ENCODE results near the gene VAMP5.

The VAMP5 gene

DNA sequence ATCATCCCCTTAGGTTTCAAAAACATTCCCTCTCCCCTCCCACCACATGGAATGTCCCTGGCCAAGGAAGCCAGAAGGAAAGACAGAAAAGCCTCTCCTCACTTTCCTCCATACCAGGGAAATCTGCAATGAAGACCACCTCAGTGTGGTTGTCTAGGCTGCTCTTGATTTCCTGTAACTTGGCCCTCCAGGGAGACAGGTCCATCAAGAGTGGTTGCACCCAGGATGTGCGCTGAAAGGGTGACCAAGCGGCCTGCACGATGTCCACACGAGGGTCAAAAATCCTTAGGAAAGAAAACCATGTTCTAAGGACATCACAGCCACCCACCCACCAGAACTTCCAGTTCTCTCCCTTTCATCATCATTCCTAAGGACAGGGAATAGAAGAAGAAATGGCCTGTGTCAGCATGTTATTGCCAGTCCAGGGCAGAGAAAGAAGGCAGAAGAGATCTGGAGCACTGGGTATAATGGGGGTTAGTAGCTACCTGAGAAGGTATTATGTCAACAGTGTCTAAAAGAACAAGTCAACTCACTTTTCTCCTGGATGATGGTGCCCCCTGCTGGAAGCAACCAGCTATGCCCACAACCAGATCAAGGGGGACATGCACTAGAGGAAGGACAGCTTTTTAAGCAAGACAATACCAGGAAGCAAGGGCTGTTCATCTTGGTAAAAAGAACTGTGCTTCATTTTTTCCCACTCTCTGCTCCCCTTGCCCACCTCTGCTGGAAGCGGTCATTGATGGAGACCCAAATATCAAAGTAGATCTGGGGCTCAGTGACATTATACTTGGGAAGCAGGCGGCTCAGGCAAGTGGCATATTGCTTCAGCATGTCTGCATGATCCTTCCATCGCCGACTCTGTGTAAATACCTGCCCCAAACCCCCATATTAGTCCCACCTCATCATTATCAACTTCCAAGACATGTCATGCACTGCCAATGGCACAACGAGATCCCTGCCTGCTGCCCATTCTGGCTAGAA lies 32.2 kb upstream of the VAMP5 start:
- H3K4me3 ChIP-seq (ENCODE audit: low read depth, low read length): no peak overlapping the region
- TF ChIP-seq, protein P1, sequence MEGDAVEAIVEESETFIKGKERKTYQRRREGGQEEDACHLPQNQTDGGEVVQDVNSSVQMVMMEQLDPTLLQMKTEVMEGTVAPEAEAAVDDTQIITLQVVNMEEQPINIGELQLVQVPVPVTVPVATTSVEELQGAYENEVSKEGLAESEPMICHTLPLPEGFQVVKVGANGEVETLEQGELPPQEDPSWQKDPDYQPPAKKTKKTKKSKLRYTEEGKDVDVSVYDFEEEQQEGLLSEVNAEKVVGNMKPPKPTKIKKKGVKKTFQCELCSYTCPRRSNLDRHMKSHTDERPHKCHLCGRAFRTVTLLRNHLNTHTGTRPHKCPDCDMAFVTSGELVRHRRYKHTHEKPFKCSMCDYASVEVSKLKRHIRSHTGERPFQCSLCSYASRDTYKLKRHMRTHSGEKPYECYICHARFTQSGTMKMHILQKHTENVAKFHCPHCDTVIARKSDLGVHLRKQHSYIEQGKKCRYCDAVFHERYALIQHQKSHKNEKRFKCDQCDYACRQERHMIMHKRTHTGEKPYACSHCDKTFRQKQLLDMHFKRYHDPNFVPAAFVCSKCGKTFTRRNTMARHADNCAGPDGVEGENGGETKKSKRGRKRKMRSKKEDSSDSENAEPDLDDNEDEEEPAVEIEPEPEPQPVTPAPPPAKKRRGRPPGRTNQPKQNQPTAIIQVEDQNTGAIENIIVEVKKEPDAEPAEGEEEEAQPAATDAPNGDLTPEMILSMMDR (IDR thresholded peaks at IDR 0.05; ENCODE audit: borderline replicate concordance, insufficient read depth, low read depth, low read length): peak; percentile 88

DNA sequence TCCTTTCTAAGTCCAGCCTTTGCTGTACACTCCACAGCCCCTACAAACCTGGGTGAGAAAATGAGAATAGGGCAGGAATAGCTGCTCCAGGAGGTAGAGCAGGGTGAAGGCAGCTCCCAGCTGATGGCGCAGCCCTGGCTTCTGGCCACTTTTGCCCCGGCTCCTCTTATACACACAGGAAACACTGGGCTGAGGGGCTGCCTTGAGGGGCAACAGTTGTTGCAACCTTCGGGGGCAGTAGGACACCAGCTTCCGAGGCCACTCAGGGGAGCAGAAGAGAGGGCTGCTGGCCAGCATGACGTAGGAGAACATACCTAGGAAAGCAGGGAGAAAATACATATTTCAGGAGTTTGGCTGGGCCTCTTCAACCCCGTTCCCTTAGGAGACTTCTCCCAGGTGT lies 31.0 kb upstream of the VAMP5 start:
- H3K4me3 ChIP-seq (ENCODE audit: low read depth, low read length): no peak overlapping the region
- TF ChIP-seq, protein P1 (IDR thresholded peaks at IDR 0.05; ENCODE audit: borderline replicate concordance, insufficient read depth, low read depth, low read length): no peak

DNA sequence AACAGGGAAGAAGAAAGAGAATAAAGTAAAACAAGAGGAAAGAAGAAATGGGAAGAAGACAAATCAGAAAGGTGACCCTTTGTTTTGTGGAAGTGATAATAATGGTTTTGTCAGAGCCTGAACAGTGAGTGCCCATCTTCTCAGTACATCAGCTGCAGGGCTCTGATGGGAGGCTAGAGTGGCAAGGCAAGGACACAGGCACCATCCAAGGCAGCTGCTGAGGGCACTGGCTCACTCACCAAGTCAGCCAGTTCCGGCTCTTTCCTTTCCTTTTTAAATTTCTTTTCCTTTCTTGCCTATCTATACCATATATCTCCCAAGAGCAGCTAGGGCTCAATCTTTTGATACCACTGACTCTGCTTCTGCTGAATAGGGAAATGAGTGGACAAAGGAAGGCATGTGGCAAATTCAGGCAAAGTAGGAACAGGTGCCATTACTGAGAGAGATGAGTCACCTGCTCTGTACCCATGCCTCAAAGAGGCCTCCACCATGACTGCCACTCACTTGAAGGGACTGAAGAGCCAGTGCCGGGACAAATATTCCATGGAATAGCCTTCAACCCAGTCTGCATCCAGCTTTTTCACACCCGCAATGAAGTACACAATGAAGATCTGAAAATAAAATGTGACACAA lies 29.1 kb upstream of the VAMP5 start:
- H3K4me3 ChIP-seq (ENCODE audit: low read depth, low read length): no peak overlapping the region
- TF ChIP-seq, protein P1 (IDR thresholded peaks at IDR 0.05; ENCODE audit: borderline replicate concordance, insufficient read depth, low read depth, low read length): no peak

DNA sequence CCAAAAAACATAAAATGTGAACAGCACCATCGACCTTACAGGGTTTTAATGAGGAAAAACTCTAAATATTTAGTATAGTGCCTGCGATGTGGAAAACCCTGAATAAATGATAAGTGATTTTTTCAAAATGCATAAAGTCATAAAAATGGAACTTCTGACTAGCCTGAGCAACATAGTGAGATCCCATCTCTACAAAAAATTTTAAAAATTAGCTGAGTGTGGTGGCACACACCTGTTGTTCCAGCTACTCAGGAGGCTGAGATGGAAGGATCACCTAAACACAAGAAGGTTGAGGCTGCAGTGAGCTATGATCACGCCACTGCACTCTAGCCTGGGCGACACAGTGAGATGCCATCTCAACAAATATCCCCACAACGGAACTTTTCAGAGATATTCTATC lies 27.1 kb upstream of the VAMP5 start:
- TF ChIP-seq, protein P1 (IDR thresholded peaks at IDR 0.05; ENCODE audit: borderline replicate concordance, insufficient read depth, low read depth, low read length): no peak
- no peak overlapping the region for H3K4me3 ChIP-seq (ENCODE audit: low read depth, low read length)

DNA sequence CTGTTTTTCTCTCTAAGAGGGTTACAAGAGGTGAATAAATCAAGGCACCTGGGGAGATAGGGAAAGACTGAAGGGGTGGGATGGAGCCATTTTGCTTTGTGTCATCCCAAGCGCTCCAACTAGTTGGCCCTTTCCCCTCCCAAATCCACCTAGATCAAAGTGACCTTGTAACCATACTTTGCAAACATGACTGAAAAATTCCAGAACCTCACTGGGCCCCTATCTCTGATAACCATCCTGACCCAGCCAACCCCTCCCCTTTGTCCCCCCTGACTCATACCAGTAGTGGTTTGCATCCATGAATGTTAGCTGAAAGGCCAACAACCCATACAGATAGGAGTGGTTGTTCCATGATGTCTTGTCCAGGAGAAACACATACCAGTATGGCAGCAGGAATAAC lies 26.1 kb upstream of the VAMP5 start:
- TF ChIP-seq, protein P1 (IDR thresholded peaks at IDR 0.05; ENCODE audit: borderline replicate concordance, insufficient read depth, low read depth, low read length): no peak

DNA sequence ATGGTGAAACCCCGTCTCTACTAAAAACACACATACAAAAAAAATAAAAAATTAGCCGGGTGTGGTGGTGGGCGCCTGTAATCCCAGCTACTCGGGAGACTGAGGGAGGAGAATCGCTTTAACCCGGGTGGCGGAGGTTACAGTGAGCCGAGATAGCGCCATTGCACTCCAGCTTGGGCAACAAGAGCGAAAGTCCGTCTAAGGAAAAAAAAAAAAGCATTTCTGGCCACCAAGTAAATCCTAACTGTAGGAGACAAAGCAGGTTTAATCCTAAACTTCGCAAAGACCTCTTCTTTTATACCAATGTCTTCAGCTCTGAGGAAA lies 23.9 kb upstream of the VAMP5 start:
- peak overlapping the region; percentile 57 for H3K4me3 ChIP-seq (ENCODE audit: low read depth, low read length)

More for the DNA sequence above, 26.1 kb upstream of the VAMP5 start:
- no peak overlapping the region for H3K4me3 ChIP-seq (ENCODE audit: low read depth, low read length)

DNA sequence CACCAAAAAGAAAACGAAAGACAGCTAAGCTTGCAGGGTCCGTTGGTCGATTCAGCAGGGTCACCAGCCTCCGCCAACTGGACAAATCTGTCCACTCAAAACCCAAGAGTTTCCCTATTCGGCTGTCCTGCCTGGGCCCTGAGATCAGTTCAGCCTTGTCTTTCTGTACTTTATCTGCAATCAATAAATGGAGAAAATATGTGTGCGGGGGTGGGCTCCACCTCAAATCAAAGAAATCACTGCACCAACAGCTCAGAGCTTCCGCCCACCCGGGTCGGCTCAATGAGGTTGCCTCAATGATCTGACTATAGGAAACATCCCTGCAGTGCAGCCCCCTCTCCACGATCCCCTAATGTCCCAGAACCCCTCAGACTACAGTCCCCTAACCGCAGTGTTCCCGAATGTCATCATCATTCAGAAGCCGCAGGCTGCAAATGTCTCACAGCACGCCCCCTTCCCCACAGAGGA lies 23.4 kb upstream of the VAMP5 start:
- H3K4me3 ChIP-seq (ENCODE audit: low read depth, low read length): peak overlapping the region; percentile 57
- TF ChIP-seq, protein P1 (IDR thresholded peaks at IDR 0.05; ENCODE audit: borderline replicate concordance, insufficient read depth, low read depth, low read length): no peak
